NT2/D1 (cell line): ENCODE data around the gene USP6NL.

Source experiments
- DNase-seq: peaks from one replicate; pipeline ENCODE4 v3.0.0-alpha.2; 2011; ENCODE audit warnings: low read depth, low spot score
- H3K27me3 ChIP-seq: 2 replicates; pipeline ENCODE4 v1.6.0; 2011; ENCODE audit warnings: mild to moderate bottlenecking; ENCODE audit not compliant: insufficient read length, insufficient read depth
- H3K36me3 ChIP-seq: 2 replicates; pipeline ENCODE4 v1.6.1; 2011; ENCODE audit warnings: mild to moderate bottlenecking, low read length, mixed read lengths; ENCODE audit not compliant: insufficient read depth, insufficient read length
- H3K4me1 ChIP-seq: 2 replicates; pipeline ENCODE4 v1.5.1; 2011; ENCODE audit not compliant: insufficient read depth, insufficient read length
- H3K4me3 ChIP-seq: 2 replicates; pipeline ENCODE4 v1.5.1; 2011; ENCODE audit warnings: low read depth; ENCODE audit not compliant: insufficient read length
- H3K9ac ChIP-seq: 2 replicates; pipeline ENCODE4 v1.6.0; 2011; ENCODE audit warnings: low read depth; ENCODE audit not compliant: insufficient read length
- H3K9me3 ChIP-seq: 2 replicates; pipeline ENCODE4 v1.5.1; 2011; ENCODE audit warnings: mild to moderate bottlenecking, low read length; ENCODE audit not compliant: insufficient read depth
- SUZ12 ChIP-seq: IDR thresholded peaks from 2 replicates; pipeline ENCODE4 v1.6.1; 2011; ENCODE audit not compliant: insufficient read length, insufficient read depth; ENCODE audit errors: extremely low read depth
- YY1 ChIP-seq: IDR thresholded peaks from 2 replicates; pipeline ENCODE4 v1.6.1; 2011; ENCODE audit not compliant: insufficient read length, insufficient read depth
- ZNF274 ChIP-seq: IDR thresholded peaks from 2 replicates; pipeline ENCODE4 v1.6.1; 2011; ENCODE audit warnings: mild to moderate bottlenecking, low read depth, low read length

The USP6NL gene

DNA sequence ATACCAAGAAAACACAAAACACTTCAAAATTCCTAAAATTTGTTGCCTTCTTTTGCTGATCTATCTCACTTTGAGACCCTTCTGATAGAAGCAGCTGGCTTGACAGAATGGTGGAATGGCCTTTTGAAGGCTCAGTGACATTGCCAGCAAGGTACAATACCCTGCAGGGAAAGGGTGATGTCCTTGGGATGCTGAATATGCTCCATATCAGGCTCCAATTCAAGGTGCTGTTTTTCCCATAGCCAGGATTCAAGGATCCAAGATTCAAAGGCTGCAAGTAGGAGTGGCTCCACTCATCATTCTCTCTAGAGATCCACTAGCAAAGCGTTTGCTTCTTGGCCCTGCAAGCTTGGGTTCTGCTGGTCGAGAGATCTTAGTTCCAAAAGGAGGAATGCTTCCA lies 120.4 kb downstream of the USP6NL start:
- Histone ChIP-seq H3K4me3 (no peak overlapping the region), H3K4me1 (no peaks in the 10 kb centered on the region), H3K27me3 (no peaks in the 10 kb centered on the region), H3K9me3 (no peaks in the 10 kb centered on the region), H3K36me3 (peaks cover 29% of the 10 kb centered on the region), H3K9ac (no peak overlapping the region)
- no peak for TF ChIP-seq YY1
- no peak for TF ChIP-seq ZNF274
- TF ChIP-seq SUZ12, result no peak
- DNase-seq, result no peak

DNA sequence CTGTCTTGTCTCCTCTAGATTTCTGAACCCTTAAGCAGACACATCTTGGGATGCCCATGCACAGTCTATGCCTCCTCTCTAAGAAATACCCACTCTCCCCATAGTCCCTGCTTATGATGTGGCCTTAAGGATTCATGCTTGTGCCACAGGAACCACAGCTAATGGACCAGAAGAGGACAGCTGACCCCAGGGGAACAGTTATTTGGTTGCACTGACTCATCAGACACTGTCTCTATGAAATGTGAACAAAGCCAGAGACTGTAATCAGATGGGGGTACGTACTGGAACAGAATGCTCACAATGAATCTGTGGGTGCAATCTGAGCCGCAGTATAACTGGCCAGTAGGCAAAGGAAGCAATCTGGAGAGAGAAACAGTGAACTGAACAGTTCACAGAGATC lies 121.9 kb downstream of the USP6NL start:
- H3K36me3 ChIP-seq, result peaks cover 35% of the 10 kb centered on the region
- H3K9me3 ChIP-seq, result no peaks in the 10 kb centered on the region
- no peaks in the 10 kb centered on the region for H3K27me3 ChIP-seq

GRCh38 chr10:11488126-11488525 lies 123.3 kb downstream of the USP6NL start:
- Histone ChIP-seq H3K27me3 (no peaks in the 10 kb centered on the region), H3K9ac (no peak overlapping the region), H3K4me1 (no peaks in the 10 kb centered on the region), H3K36me3 (peaks cover 32% of the 10 kb centered on the region), H3K9me3 (no peaks in the 10 kb centered on the region), H3K4me3 (no peak overlapping the region)
- no peak for DNase-seq
- TF ChIP-seq SUZ12, result no peak
- TF ChIP-seq YY1, result no peak
- TF ChIP-seq ZNF274, result no peak

More for the DNA sequence above, 121.9 kb downstream of the USP6NL start:
- H3K9ac ChIP-seq, result no peak overlapping the region
- TF ChIP-seq YY1, result no peak
- no peak for TF ChIP-seq ZNF274
- no peak for TF ChIP-seq SUZ12
- no peak overlapping the region for H3K4me3 ChIP-seq
- DNase-seq, result no peak
- H3K4me1 ChIP-seq, result no peaks in the 10 kb centered on the region

- TF ChIP-seq YY1, result no peak
- Histone ChIP-seq H3K4me3 (no peak overlapping the region), H3K9me3 (no peaks in the 10 kb centered on the region), H3K9ac (no peak overlapping the region), H3K4me1 (no peaks in the 10 kb centered on the region), H3K36me3 (peaks cover 21% of the 10 kb centered on the region), H3K27me3 (no peaks in the 10 kb centered on the region)
- no peak for DNase-seq
Measured at GRCh38 chr10:11483201-11484148, 128.0 kb downstream of the USP6NL start.

DNA sequence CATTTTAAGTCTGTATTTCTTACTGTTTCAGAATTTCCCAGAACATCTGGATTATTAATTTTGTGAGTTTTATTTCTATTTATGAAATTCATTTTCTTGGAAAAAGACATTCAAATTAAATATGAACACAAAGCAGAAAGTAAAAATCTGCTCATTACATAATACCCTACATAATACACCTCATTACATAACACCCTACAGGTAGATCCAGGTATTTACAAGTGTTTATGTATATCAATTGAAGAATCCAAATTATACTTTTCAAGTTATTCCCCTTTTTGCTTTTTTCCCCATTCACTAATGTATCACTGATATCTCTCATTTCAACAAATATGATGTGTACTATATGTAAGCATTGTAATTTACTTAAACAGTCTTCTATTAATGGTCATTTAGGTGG lies 129.1 kb downstream of the USP6NL start:
- H3K36me3 ChIP-seq, result peaks cover 23% of the 10 kb centered on the region
- no peak overlapping the region for H3K9ac ChIP-seq
- DNase-seq, result no peak
- no peaks in the 10 kb centered on the region for H3K9me3 ChIP-seq
- TF ChIP-seq ZNF274, result no peak
- no peak for TF ChIP-seq YY1
- TF ChIP-seq SUZ12, result no peak
- H3K4me3 ChIP-seq, result no peak overlapping the region
- no peaks in the 10 kb centered on the region for H3K4me1 ChIP-seq
- H3K27me3 ChIP-seq, result no peaks in the 10 kb centered on the region

GRCh38 chr10:11480687-11481086 lies 130.8 kb downstream of the USP6NL start:
- DNase-seq, result no peak
- Histone ChIP-seq H3K9ac (no peak overlapping the region), H3K4me1 (no peaks in the 10 kb centered on the region), H3K9me3 (no peaks in the 10 kb centered on the region), H3K4me3 (no peak overlapping the region), H3K36me3 (peaks cover 23% of the 10 kb centered on the region), H3K27me3 (no peaks in the 10 kb centered on the region)
- TF ChIP-seq ZNF274 (no peak), YY1 (no peak), SUZ12 (no peak)

GRCh38 chr10:11479300-11479699 lies 132.2 kb downstream of the USP6NL start:
- TF ChIP-seq YY1 (no peak), ZNF274 (no peak), SUZ12 (no peak)
- Histone ChIP-seq H3K27me3 (no peaks in the 10 kb centered on the region), H3K4me3 (no peak overlapping the region), H3K9me3 (no peaks in the 10 kb centered on the region), H3K9ac (no peak overlapping the region), H3K36me3 (peaks cover 15% of the 10 kb centered on the region), H3K4me1 (no peaks in the 10 kb centered on the region)
- DNase-seq, result no peak
